ENCODE measurements around the gene BICRA.
"Not testable (repeated sequence)": the region's sequence is repeated elsewhere in the genome, so short reads cannot be mapped to it uniquely, and the experiment has no call there.

Gene BICRA

DNA sequence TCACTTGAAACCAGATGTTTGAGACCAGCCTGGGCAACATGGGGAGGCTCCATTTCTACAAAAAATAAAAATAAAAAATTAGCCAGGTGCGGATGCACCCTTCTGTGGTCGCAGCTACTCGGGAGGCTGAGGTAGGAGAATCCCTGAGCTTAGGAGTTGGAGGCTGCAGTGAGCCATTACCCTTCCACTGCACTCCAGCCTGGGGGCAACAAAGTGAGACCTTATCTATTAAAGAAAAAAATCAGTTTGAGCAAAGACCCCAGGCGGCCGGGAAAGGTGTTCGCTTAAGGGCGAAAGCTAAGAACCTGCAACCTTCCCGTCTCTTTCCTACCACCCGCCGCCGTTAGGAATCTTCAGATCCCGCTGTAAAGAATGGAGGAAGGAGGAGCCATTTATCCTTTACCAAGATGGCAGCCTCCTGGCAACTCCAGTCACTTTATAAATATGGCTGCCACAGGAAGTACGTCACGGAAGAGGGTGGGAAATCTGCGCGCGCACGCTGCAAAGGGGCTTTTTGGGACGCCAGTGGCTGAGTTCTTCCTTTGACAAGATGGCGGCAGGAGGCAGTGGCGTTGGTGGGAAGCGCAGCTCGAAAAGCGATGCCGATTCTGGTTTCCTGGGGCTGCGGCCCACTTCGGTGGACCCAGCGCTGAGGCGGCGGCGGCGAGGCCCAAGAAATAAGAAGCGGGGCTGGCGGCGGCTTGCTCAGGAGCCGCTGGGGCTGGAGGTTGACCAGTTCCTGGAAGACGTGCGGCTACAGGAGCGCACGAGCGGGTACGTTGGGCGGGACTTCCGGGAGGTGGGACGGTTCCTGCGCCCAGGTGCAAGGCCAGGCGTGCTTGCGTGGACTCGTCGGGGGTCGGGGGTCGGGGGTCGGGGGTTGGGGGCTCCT lies 136.3 kb downstream of the BICRA start, which contains the start of gene NOP53:
NOP53 (plus strand) TSS at position 537 of the 892 bp plus-strand sequence; CDS start at position 551, 14 bp downstream.
- peak; percentile 72 to 98 (median 94) for DNase-seq

DNA sequence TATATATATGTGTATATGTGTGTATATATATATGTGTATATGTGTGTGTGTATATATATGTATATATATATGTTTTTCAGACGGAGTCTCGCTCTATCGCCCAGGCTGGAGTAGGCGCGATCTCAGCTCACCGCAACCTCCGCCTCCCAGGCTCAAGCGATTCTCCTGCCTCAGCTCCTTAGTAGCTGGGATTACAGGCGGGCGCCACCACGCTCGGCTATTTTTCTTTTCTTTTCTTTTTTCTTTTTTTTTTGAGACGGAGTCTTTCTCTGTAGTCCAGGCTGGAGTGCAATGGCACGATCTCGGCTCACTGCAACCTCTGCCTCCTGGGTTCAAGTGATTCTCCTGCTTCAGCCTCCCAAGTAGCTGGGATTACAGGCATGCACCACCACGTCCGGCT lies 137.2 kb downstream of the BICRA start:
- DNase-seq = not testable (repeated sequence)

GRCh38 chr19:47749326-47749725 lies 140.4 kb downstream of the BICRA start:
- DNase-seq = no peak

DNA sequence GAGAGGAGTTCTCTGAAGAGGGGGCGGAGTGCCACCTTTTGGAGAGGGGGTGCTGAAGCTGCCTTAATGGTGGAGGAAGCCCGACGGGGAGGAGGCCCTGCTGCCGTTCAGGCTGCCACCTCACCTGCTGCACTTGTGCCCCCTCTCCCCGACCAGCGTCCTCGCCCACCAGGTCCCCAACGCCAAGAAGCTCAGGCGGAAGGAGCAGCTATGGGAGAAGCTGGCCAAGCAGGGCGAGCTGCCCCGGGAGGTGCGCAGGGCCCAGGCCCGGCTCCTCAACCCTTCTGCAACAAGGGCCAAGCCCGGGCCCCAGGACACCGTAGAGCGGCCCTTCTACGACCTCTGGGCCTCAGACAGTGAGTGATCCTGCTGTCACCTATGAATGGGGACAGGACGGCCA lies 141.8 kb downstream of the BICRA start:
- DNase-seq = no peak

DNA sequence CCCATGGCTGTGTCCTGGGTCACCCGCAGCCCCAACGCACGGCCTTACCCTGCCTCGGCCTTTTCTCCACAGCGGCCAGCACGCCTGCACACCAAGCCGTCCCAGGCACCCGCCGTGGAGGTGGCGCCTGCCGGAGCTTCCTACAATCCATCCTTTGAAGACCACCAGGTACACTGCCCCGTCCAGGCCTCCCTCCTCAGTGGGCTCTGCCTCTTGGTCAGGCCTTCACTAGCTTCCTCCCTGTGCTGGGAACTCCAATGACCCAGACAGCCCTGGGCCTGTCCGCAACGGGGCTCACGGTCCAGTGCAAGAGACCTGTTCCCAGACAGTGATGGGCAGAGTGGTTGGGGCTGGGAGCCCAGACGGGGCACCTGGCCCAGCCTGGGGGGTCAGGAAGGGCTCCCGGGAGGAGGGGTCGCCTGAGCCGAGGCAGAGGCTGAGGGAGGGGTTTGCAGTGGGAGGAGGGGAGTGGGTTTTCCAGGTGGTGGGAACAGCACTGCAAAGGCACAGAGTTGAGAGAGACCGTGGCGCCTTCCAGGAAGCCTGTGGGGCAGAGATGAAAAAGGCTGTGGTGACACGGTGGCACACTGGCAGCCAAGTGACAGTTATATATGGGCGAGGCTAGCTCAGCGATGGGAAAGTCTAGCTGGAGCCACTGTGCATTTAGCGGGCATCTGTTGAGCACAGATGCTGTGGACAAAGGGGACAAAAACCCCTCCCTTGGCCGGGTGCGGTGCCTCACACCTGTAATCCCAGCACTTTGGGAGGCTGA lies 143.7 kb downstream of the BICRA start:
- DNase-seq = no peak

All from hypothalamus (tissue), 51 donors.